Measurements from ENCODE around the gene KCMF1. TPM values are rescaled to one million over a fixed set of nuclear protein-coding genes. Genes with fewer than 3 reads are reported as not detected.

Gene KCMF1
- total and polyA plus RNA-seq, 2 of the 13 experiments (the other 11 are each of a cell fraction or from before 2014, with no cell fraction given) = 62.1 to 116 TPM

DNA sequence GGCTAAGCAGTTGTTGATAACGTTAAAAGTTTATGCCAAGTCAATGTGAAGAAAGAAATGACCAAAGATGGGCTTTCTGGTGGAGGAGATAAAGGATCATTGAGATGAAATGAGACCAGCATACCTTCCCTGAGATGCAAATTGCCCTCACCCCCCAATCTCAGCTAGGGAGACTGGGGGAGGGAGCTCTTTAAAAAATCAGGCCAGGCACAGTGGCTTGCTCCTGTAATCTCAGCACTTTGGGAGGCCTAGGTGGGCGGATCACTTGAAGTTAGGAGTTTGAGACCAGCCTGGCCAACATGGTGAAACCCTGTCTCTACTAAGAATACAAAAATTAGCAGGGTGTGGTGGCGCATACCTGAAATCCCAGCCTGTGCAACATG, 30.9 kb upstream of the KCMF1 start (continued):
- TF ChIP-seq SIX4 (CRISPR knock-in tag; IDR thresholded peaks at IDR 0.05) = no peak
- TF ChIP-seq, protein P1, sequence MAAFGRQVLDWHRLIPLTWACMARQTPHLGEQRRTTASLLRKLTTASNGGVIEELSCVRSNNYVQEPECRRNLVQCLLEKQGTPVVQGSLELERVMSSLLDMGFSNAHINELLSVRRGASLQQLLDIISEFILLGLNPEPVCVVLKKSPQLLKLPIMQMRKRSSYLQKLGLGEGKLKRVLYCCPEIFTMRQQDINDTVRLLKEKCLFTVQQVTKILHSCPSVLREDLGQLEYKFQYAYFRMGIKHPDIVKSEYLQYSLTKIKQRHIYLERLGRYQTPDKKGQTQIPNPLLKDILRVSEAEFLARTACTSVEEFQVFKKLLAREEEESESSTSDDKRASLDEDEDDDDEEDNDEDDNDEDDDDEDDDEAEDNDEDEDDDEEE (CRISPR knock-in tag; IDR thresholded peaks at IDR 0.05) = no peak

- no peak overlapping the region for H3K27ac ChIP-seq (ENCODE audit: extremely low read length, insufficient read depth, low read length)
Observed at GRCh38 chr2:84940831-84941412, 30.0 kb upstream of the KCMF1 start.

More at GRCh38 chr2:84940831-84941412, 30.0 kb upstream of the KCMF1 start:
- no peaks in the 10 kb centered on the region for H3K79me2 ChIP-seq (ENCODE audit: insufficient read depth, low read length)
- H3K9me3 ChIP-seq (ENCODE audit: low read length) = no peaks in the 10 kb centered on the region
- ChIA-PET CTCF (ENCODE audit: low intra/inter-chr PET ratio, low total read pairs) (no interaction called here), POLR2A (interaction anchor here (1.5 kb wide), 1 partner anchor 15 kb away, joined by 6 read pairs; no protein-coding TSS in a partner anchor)
- intact Hi-C loops (cut with micrococcal nuclease; ENCODE audit: unreplicated experiment) = no loop called here
- no peaks in the 10 kb centered on the region for H3K27me3 ChIP-seq (ENCODE audit: control insufficient read depth in 1 of 2, insufficient read depth in 2 of 2, low read length in 2 of 2)
- TF ChIP-seq JARID2 (CRISPR knock-in tag; IDR thresholded peaks at IDR 0.05; ENCODE audit: insufficient replicate concordance) (no peak), GABPB1 (CRISPR knock-in tag; IDR thresholded peaks at IDR 0.05) (no peak), ZNF281 (CRISPR knock-in tag; IDR thresholded peaks at IDR 0.05; ENCODE audit: borderline replicate concordance) (no peak), ZFP36L1 (CRISPR knock-in tag; IDR thresholded peaks at IDR 0.05) (no peak)
- FAIRE-seq = no peak
- no peak overlapping the region for H2AFZ ChIP-seq (ENCODE audit: low read length)
- H3K9ac ChIP-seq (ENCODE audit: insufficient read depth, low read depth, low read length) = no peak overlapping the region
- H3K36me3 ChIP-seq (replicated peaks in 1 of 2; ENCODE audit: control insufficient read depth in 1 of 2, insufficient read depth in 2 of 2, low read length in 2 of 2) = no peaks in the 10 kb centered on the region
- no TSS peak for BruUV-seq (replicated peaks)
- no peak overlapping the region for H3K4me3 ChIP-seq (replicated peaks in 1 of 3; ENCODE audit: insufficient read depth in 1 of 3, low read depth in 2 of 3, low read length in 3 of 3)
- H4K20me1 ChIP-seq (ENCODE audit: insufficient read depth, low read length) = no peaks in the 10 kb centered on the region
- whole genome bisulfite sequencing (ENCODE audit: low lambda C conversion rate) = 91% methylated on average over 3 of the region's 3 CpGs
- no peak overlapping the region for H3K4me2 ChIP-seq (ENCODE audit: low read depth, low read length)
- ATAC-seq = no peak
- in situ Hi-C loops (cut with HindIII; ENCODE audit: extremely low pct_ligation_motif_present, low pct_unique_long_range_greater_than_20kb) = no loop called here
- H3K4me1 ChIP-seq (ENCODE audit: insufficient read depth, low read length) = peaks cover 40% of the 10 kb centered on the region
- no peak for DNase-seq (ENCODE audit: low spot score)
